Loucy (cell line): ENCODE measurements around the gene PIP5K1C.

ENCODE experiments used
- CTCF ChIP-seq: fragments of 200-600 bp; sonication (generic); conservative IDR thresholded peaks from 2 replicates; pipeline ENCODE4 v1.5.1; 2014; ENCODE audit warnings: mild to moderate bottlenecking, antibody characterized with exemption, low read length
- EZH2phosphoT487 ChIP-seq: fragments of 200-600 bp; IDR thresholded peaks from 2 replicates; pipeline ENCODE4 v1.6.1; 2018; ENCODE audit warnings: antibody characterized with exemption, mild to moderate bottlenecking, moderate library complexity, borderline replicate concordance

- TF ChIP-seq CTCF, result no peak
- TF ChIP-seq EZH2phosphoT487, result no peak
Measured at GRCh38 chr19:3591876-3592613, 108.2 kb downstream of the PIP5K1C start.
